Stimulated activated naive B cell treated with anti-CD40 and anti-IgM and Interleukin-4, amounts not matched to agents 10 μg/mL and 1 μg/mL and 100 μg/mL, for 72 hours (primary cell): ENCODE results near the gene BATF2.

ENCODE experiments used
- ATAC-seq, 2 donors: fragments of 150-1000 bp; cut with Tn5 transposase; replicated peaks; 2 replicates each; pipeline ENCODE4 v1.10.0; 2021; ENCODE audit warnings: moderate library complexity in 1 of 2
- DNase-seq: peaks from one replicate; pipeline ENCODE4 v3.0.0; 2021
- H3K27ac Mint-ChIP-seq: one replicate; pipeline ENCODE4 v1.8.0; 2022; ENCODE audit warnings: mild to moderate bottlenecking, mixed read lengths
- H3K27me3 Mint-ChIP-seq, 2 donors: one replicate each; pipeline ENCODE4 v1.8.0; 2022; ENCODE audit warnings: mixed read lengths in 2 of 2
- H3K36me3 Mint-ChIP-seq, 2 donors: one replicate each; pipeline ENCODE4 v1.8.0; 2022; ENCODE audit warnings: mixed read lengths in 2 of 2, mild to moderate bottlenecking in 1 of 2
- H3K4me1 Mint-ChIP-seq, 2 donors: one replicate each; pipeline ENCODE4 v1.8.0; 2022; ENCODE audit warnings: mixed read lengths in 2 of 2, mild to moderate bottlenecking in 1 of 2
- H3K4me3 Mint-ChIP-seq, 2 donors: one replicate each; pipeline ENCODE4 v1.8.0; 2022; ENCODE audit warnings: mild to moderate bottlenecking in 2 of 2, mixed read lengths in 2 of 2, moderate library complexity in 1 of 2
- H3K9me3 Mint-ChIP-seq, 2 donors: one replicate each; pipeline ENCODE4 v1.8.0; 2022; ENCODE audit warnings: mixed read lengths in 2 of 2, mild to moderate bottlenecking in 1 of 2

BATF2 gene

GRCh38 chr11:64969209-64969608 is 27.6 kb downstream of the BATF2 start:
- Mint-ChIP-seq H3K27me3 (no peaks in the 10 kb centered on the region), H3K27ac (no peak overlapping the region), H3K9me3 (no peaks in the 10 kb centered on the region), H3K36me3 (no peaks in the 10 kb centered on the region), H3K4me1 (peaks cover 11 to 16% of the 10 kb centered on the region in 2 donors), H3K4me3 (no peak overlapping the region)
- ATAC-seq (no peak), DNase-seq (no peak)

GRCh38 chr11:64967375-64967774 is 29.4 kb downstream of the BATF2 start:
- H3K4me3 Mint-ChIP-seq: no peak overlapping the region
- H3K9me3 Mint-ChIP-seq: no peaks in the 10 kb centered on the region
- no peaks in the 10 kb centered on the region for H3K27me3 Mint-ChIP-seq
- H3K4me1 Mint-ChIP-seq: peaks cover 8 to 10% of the 10 kb centered on the region in 2 donors
- H3K27ac Mint-ChIP-seq: no peak overlapping the region
- ATAC-seq: no peak
- no peaks in the 10 kb centered on the region for H3K36me3 Mint-ChIP-seq
- no peak for DNase-seq

- DNase-seq (no peak), ATAC-seq (no peak)
- H3K27me3 Mint-ChIP-seq: no peaks in the 10 kb centered on the region
- H3K4me1 Mint-ChIP-seq: peaks cover 0 to 2% of the 10 kb centered on the region in 2 donors
- no peaks in the 10 kb centered on the region for H3K36me3 Mint-ChIP-seq
- no peak overlapping the region for H3K4me3 Mint-ChIP-seq
- no peak overlapping the region for H3K27ac Mint-ChIP-seq
- no peaks in the 10 kb centered on the region for H3K9me3 Mint-ChIP-seq
Observed at GRCh38 chr11:64963072-64963631, 33.6 kb downstream of the BATF2 start.

- no peaks in the 10 kb centered on the region for H3K27me3 Mint-ChIP-seq
- H3K4me1 Mint-ChIP-seq: peaks cover 0 to 2% of the 10 kb centered on the region in 2 donors
- no peaks in the 10 kb centered on the region for H3K9me3 Mint-ChIP-seq
- no peak for ATAC-seq
- H3K27ac Mint-ChIP-seq: no peak overlapping the region
- DNase-seq: no peak
- H3K4me3 Mint-ChIP-seq: no peak overlapping the region
- H3K36me3 Mint-ChIP-seq: no peaks in the 10 kb centered on the region
Observed at GRCh38 chr11:64960719-64961118, 36.1 kb downstream of the BATF2 start.

- no peak for DNase-seq
- Mint-ChIP-seq H3K27ac (no peak overlapping the region), H3K27me3 (no peaks in the 10 kb centered on the region), H3K36me3 (no peaks in the 10 kb centered on the region), H3K9me3 (no peaks in the 10 kb centered on the region), H3K4me3 (no peak overlapping the region), H3K4me1 (no peaks in the 10 kb centered on the region)
- ATAC-seq: no peak
Observed at GRCh38 chr11:64959498-64959897, 37.3 kb downstream of the BATF2 start.

- no peak for DNase-seq
- no peak overlapping the region for H3K4me3 Mint-ChIP-seq
- ATAC-seq: no peak
- H3K27me3 Mint-ChIP-seq: peaks cover 3 to 11% of the 10 kb centered on the region in 2 donors
- H3K36me3 Mint-ChIP-seq: no peaks in the 10 kb centered on the region
- H3K27ac Mint-ChIP-seq: no peak overlapping the region
- no peaks in the 10 kb centered on the region for H3K4me1 Mint-ChIP-seq
- H3K9me3 Mint-ChIP-seq: no peaks in the 10 kb centered on the region
Observed at GRCh38 chr11:64954201-64954600, 42.6 kb downstream of the BATF2 start.

GRCh38 chr11:64951529-64951928 is 45.2 kb downstream of the BATF2 start:
- Mint-ChIP-seq H3K27ac (no peak overlapping the region), H3K36me3 (no peaks in the 10 kb centered on the region), H3K4me1 (no peaks in the 10 kb centered on the region), H3K4me3 (no peak overlapping the region), H3K27me3 (peaks cover 3 to 11% of the 10 kb centered on the region in 2 donors), H3K9me3 (no peaks in the 10 kb centered on the region)
- DNase-seq (no peak), ATAC-seq (no peak)

GRCh38 chr11:64947208-64947814 is 49.5 kb downstream of the BATF2 start:
- no peaks in the 10 kb centered on the region for H3K36me3 Mint-ChIP-seq
- DNase-seq (no peak), ATAC-seq (no peak)
- no peak overlapping the region for H3K27ac Mint-ChIP-seq
- H3K9me3 Mint-ChIP-seq: no peaks in the 10 kb centered on the region
- peaks cover 10 to 16% of the 10 kb centered on the region in 2 donors for H3K27me3 Mint-ChIP-seq
- no peak overlapping the region for H3K4me3 Mint-ChIP-seq
- H3K4me1 Mint-ChIP-seq: no peaks in the 10 kb centered on the region
